Astrocyte of the spinal cord (primary cell): ENCODE measurements around the gene KIF26B.

Source experiments
- DNase-seq: peaks from one replicate; pipeline ENCODE4 v3.0.0; 2011; ENCODE audit warnings: low read depth, low spot score
- H3K4me3 ChIP-seq: 2 replicates; pipeline ENCODE4 v1.5.1; 2011; ENCODE audit warnings: low read depth, mild to moderate bottlenecking, low read length, moderate library complexity
- CTCF ChIP-seq: IDR thresholded peaks from 2 replicates; pipeline ENCODE4 v1.5.1; 2012; ENCODE audit warnings: low read depth, mild to moderate bottlenecking, low read length, inconsistent platforms
- in situ Hi-C: cut with HindIII; loops from 2 replicates; pipeline ENCODE4 v1.10.0; 2017; ENCODE audit warnings: low sequenced_read_pairs

Gene KIF26B

GRCh38 chr1:245272676-245273075 lies 117.9 kb downstream of the KIF26B start:
- no peak overlapping the region for H3K4me3 ChIP-seq
- DNase-seq: no peak
- TF ChIP-seq CTCF: no peak
- in situ Hi-C loops: no loop called here

GRCh38 chr1:245276445-245276844 lies 121.7 kb downstream of the KIF26B start:
- in situ Hi-C loops: no loop called here
- H3K4me3 ChIP-seq: no peak overlapping the region
- no peak for DNase-seq
- no peak for TF ChIP-seq CTCF

- in situ Hi-C loops: no loop called here
- no peak for TF ChIP-seq CTCF
- H3K4me3 ChIP-seq: no peak overlapping the region
- no peak for DNase-seq
Observed at GRCh38 chr1:245277276-245277675, 122.5 kb downstream of the KIF26B start.

- in situ Hi-C loops: no loop called here
- no peak overlapping the region for H3K4me3 ChIP-seq
- no peak for TF ChIP-seq CTCF
- DNase-seq: no peak
Observed at GRCh38 chr1:245278846-245279245, 124.1 kb downstream of the KIF26B start.

GRCh38 chr1:245279346-245279745 lies 124.6 kb downstream of the KIF26B start:
- DNase-seq: no peak
- H3K4me3 ChIP-seq: no peak overlapping the region
- in situ Hi-C loops: no loop called here
- TF ChIP-seq CTCF: no peak

GRCh38 chr1:245283001-245283400 lies 128.2 kb downstream of the KIF26B start:
- in situ Hi-C loops: no loop called here
- TF ChIP-seq CTCF: no peak
- no peak overlapping the region for H3K4me3 ChIP-seq
- DNase-seq: no peak

- in situ Hi-C loops: no loop called here
- no peak for DNase-seq
- H3K4me3 ChIP-seq: no peak overlapping the region
- TF ChIP-seq CTCF: no peak
Observed at GRCh38 chr1:245285168-245285567, 130.4 kb downstream of the KIF26B start.
